Stimulated activated CD4-positive, alpha-beta T cell treated with anti-CD3 and anti-CD28 coated beads, Interleukin-4, amount 100 ng/mL, for 48 hours (primary cell): ENCODE data around the gene COX8C.
"Not testable (repeated sequence)": the region's sequence is repeated elsewhere in the genome, so short reads cannot be mapped to it uniquely, and the experiment has no call there.

Experiments used
- DNase-seq, 2 donors: peaks; one replicate each; pipeline ENCODE4 v3.0.0-alpha.2; 2020; ENCODE audit warnings: low read depth in 2 of 2

Gene COX8C

GRCh38 chr14:93369713-93370266 lies 22.8 kb downstream of the COX8C start:
- no peak for DNase-seq

- no peak for DNase-seq
Measured at GRCh38 chr14:93375673-93376156, 28.7 kb downstream of the COX8C start.

- DNase-seq, result no peak
Measured at GRCh38 chr14:93379831-93380230, 32.8 kb downstream of the COX8C start.

- DNase-seq, result no peak
Measured at GRCh38 chr14:93381644-93382043, 34.7 kb downstream of the COX8C start.

GRCh38 chr14:93384256-93384655 lies 37.3 kb downstream of the COX8C start:
- DNase-seq, result not testable (repeated sequence)

- no peak for DNase-seq
Measured at GRCh38 chr14:93395231-93395630, 48.2 kb downstream of the COX8C start.

GRCh38 chr14:93396456-93396855 lies 49.5 kb downstream of the COX8C start:
- DNase-seq, result no peak
